Activated gamma-delta T cell treated with anti-CD3 and anti-CD28 coated beads, Interleukin-2, amount 50 U/mL, for 16 hours (primary cell): ENCODE measurements around the gene ARSG.

Experiments
- DNase-seq: peaks from one replicate; pipeline ENCODE4 v3.0.0-alpha.2; 2020; ENCODE audit warnings: low read depth

Gene ARSG

GRCh38 chr17:68452724-68453290, 161.5 kb downstream of the ARSG start:
- DNase-seq: no peak

GRCh38 chr17:68453991-68454665, 162.8 kb downstream of the ARSG start:
- DNase-seq: no peak

GRCh38 chr17:68455901-68456338, 164.6 kb downstream of the ARSG start:
- DNase-seq: no peak

- DNase-seq: no peak
These were observed 165.3 kb downstream of the ARSG start for GRCh38 chr17:68456339-68457167.

GRCh38 chr17:68457168-68457538, 165.9 kb downstream of the ARSG start, which contains the start of gene WIPI1:
Gene WIPI1 (minus strand): TSS chr17:68457496. CDS start chr17:68457421, 75 bp downstream.
- no peak for DNase-seq

- DNase-seq: peak; percentile 96
These were observed 166.4 kb downstream of the ARSG start for GRCh38 chr17:68457539-68458259.

GRCh38 chr17:68458260-68459036, 167.2 kb downstream of the ARSG start:
- DNase-seq: no peak

GRCh38 chr17:68459037-68459639, 167.8 kb downstream of the ARSG start:
- no peak for DNase-seq

- no peak for DNase-seq
These were observed 168.9 kb downstream of the ARSG start for GRCh38 chr17:68460146-68460545.

- no peak for DNase-seq
These were observed 169.4 kb downstream of the ARSG start for GRCh38 chr17:68460715-68461114.

GRCh38 chr17:68461122-68461539, 169.8 kb downstream of the ARSG start:
- no peak for DNase-seq

- no peak for DNase-seq
These were observed 170.3 kb downstream of the ARSG start for GRCh38 chr17:68461589-68461988.

- peak; percentile 53 for DNase-seq
These were observed 171.3 kb downstream of the ARSG start for GRCh38 chr17:68462381-68463210.

GRCh38 chr17:68463211-68464019, 172.1 kb downstream of the ARSG start:
- DNase-seq: no peak

GRCh38 chr17:68468334-68468733, 177.0 kb downstream of the ARSG start:
- no peak for DNase-seq

GRCh38 chr17:68468788-68469187, 177.5 kb downstream of the ARSG start:
- no peak for DNase-seq
